OCI-LY1 (cell line): Measurements from ENCODE around the gene CCDC40.
"Not testable (repeated sequence)": the region's sequence is repeated elsewhere in the genome, so short reads cannot be mapped to it uniquely, and the experiment has no call there.

Experiments used
- H2AFZ ChIP-seq: fragments of 200-600 bp; sonication (generic), shearing (Covaris generic); 2 replicates; pipeline ENCODE4 v1.6.0; 2014; ENCODE audit warnings: antibody characterized with exemption, mild to moderate bottlenecking, low read length
- H3F3A ChIP-seq: fragments of 200-600 bp; sonication (generic), shearing (Covaris generic); 2 replicates; pipeline ENCODE4 v1.6.0; 2014; ENCODE audit warnings: mild to moderate bottlenecking, antibody characterized with exemption, low read length, moderate library complexity; ENCODE audit not compliant: insufficient read depth
- H3K27ac ChIP-seq: fragments of 200-600 bp; sonication (generic); 2 replicates; pipeline ENCODE4 v1.5.1; 2014; ENCODE audit warnings: low read length, mixed run types, mild to moderate bottlenecking, low read depth; ENCODE audit not compliant: poor library complexity, severe bottlenecking
- H3K27me3 ChIP-seq: fragments of 200-600 bp; sonication (generic); 2 replicates; pipeline ENCODE4 v1.6.0; 2014; ENCODE audit warnings: antibody characterized with exemption, mild to moderate bottlenecking, low read length, moderate library complexity; ENCODE audit not compliant: insufficient read depth
- H3K36me3 ChIP-seq: fragments of 200-600 bp; sonication (generic); 2 replicates; pipeline ENCODE4 v1.6.1; 2014; ENCODE audit warnings: mild to moderate bottlenecking, antibody characterized with exemption, low read length, moderate library complexity, mixed read lengths; ENCODE audit not compliant: insufficient read depth
- H3K4me1 ChIP-seq: fragments of 200-600 bp; sonication (generic); 2 replicates; pipeline ENCODE4 v1.5.1; 2014; ENCODE audit warnings: mild to moderate bottlenecking, low read length, moderate library complexity; ENCODE audit not compliant: insufficient read depth, severe bottlenecking
- H3K4me2 ChIP-seq: fragments of 200-600 bp; sonication (generic), shearing (Covaris generic); 2 replicates; pipeline ENCODE4 v1.6.1; 2014; ENCODE audit warnings: low read length
- H3K4me3 ChIP-seq: fragments of 200-600 bp; sonication (generic); 2 replicates; pipeline ENCODE4 v1.5.1; 2014; ENCODE audit warnings: low read length, low read depth, mild to moderate bottlenecking, mixed read lengths; ENCODE audit not compliant: poor library complexity, severe bottlenecking
- H3K79me2 ChIP-seq: fragments of 200-600 bp; shearing (Covaris generic); 2 replicates; pipeline ENCODE4 v1.6.1; 2016; ENCODE audit warnings: mixed run types, low read length, mixed read lengths; ENCODE audit not compliant: insufficient read depth
- H3K9ac ChIP-seq: fragments of 200-600 bp; sonication (generic), shearing (Covaris generic); 2 replicates; pipeline ENCODE4 v1.6.1; 2014; ENCODE audit warnings: mild to moderate bottlenecking, low read length, mixed read lengths
- H3K9me2 ChIP-seq: fragments of 200-600 bp; sonication (generic), shearing (Covaris generic); 2 replicates; pipeline ENCODE4 v1.6.1; 2014; ENCODE audit warnings: low read depth, mild to moderate bottlenecking, low read length, mixed read lengths
- H3K9me3 ChIP-seq: fragments of 200-600 bp; shearing (Covaris generic); 2 replicates; pipeline ENCODE4 v1.6.1; 2014; ENCODE audit warnings: low read length, mixed read lengths
- H4K20me1 ChIP-seq: fragments of 200-600 bp; sonication (generic), shearing (Covaris generic); 2 replicates; pipeline ENCODE4 v1.6.0; 2016; ENCODE audit warnings: mild to moderate bottlenecking, low read length; ENCODE audit not compliant: insufficient read depth
- CTCF ChIP-seq: fragments of 200-600 bp; sonication (generic), shearing (Covaris generic); IDR thresholded peaks from 2 replicates; pipeline ENCODE4 v1.5.1; 2017; ENCODE audit warnings: mild to moderate bottlenecking, antibody characterized with exemption, low read length, moderate library complexity, mixed read lengths
- EZH2 ChIP-seq: fragments of 200-600 bp; sonication (generic), shearing (Covaris generic); IDR thresholded peaks from 2 replicates; pipeline ENCODE4 v1.8.0; 2017; ENCODE audit warnings: borderline replicate concordance, mixed run types, mild to moderate bottlenecking, antibody characterized with exemption, low read length, moderate library complexity, mixed read lengths

The CCDC40 gene

GRCh38 chr17:79991924-79992648, 44.4 kb upstream of the CCDC40 start:
- Histone ChIP-seq H3K36me3 (no peaks in the 10 kb centered on the region), H3K4me1 (peaks cover 6% of the 10 kb centered on the region), H3K27me3 (0 out of 2 replicates have a peak, but pooled peaks cover 2% of the 10 kb centered on the region), H3F3A (no peaks in the 10 kb centered on the region), H3K79me2 (no peaks in the 10 kb centered on the region), H3K4me2 (no peak overlapping the region), H4K20me1 (no peaks in the 10 kb centered on the region), H3K9me3 (no peaks in the 10 kb centered on the region), H2AFZ (no peak overlapping the region), H3K4me3 (no peak overlapping the region), H3K9ac (no peak overlapping the region), H3K27ac (no peak overlapping the region), H3K9me2 (no peaks in the 10 kb centered on the region)
- no peak for TF ChIP-seq CTCF
- no peak for TF ChIP-seq EZH2

GRCh38 chr17:79992649-79993389, 43.6 kb upstream of the CCDC40 start:
- no peaks in the 10 kb centered on the region for H3F3A ChIP-seq
- no peak overlapping the region for H3K4me3 ChIP-seq
- H3K79me2 ChIP-seq = no peaks in the 10 kb centered on the region
- H2AFZ ChIP-seq = no peak overlapping the region
- H3K36me3 ChIP-seq = no peaks in the 10 kb centered on the region
- H3K9ac ChIP-seq = no peak overlapping the region
- 0 out of 2 replicates have a peak, but pooled peaks cover 2% of the 10 kb centered on the region for H3K27me3 ChIP-seq
- TF ChIP-seq EZH2 (no peak), CTCF (no peak)
- no peak overlapping the region for H3K27ac ChIP-seq
- no peaks in the 10 kb centered on the region for H4K20me1 ChIP-seq
- H3K9me2 ChIP-seq = no peaks in the 10 kb centered on the region
- H3K4me2 ChIP-seq = no peak overlapping the region
- H3K4me1 ChIP-seq = peaks cover 6% of the 10 kb centered on the region
- no peaks in the 10 kb centered on the region for H3K9me3 ChIP-seq

GRCh38 chr17:79993390-79994227, 42.8 kb upstream of the CCDC40 start:
- TF ChIP-seq EZH2 = no peak
- no peak for TF ChIP-seq CTCF
- Histone ChIP-seq H3K9me2 (no peaks in the 10 kb centered on the region), H2AFZ (no peak overlapping the region), H4K20me1 (no peaks in the 10 kb centered on the region), H3K4me2 (no peak overlapping the region), H3K27ac (no peak overlapping the region), H3K4me1 (peaks cover 6% of the 10 kb centered on the region), H3K9ac (no peak overlapping the region), H3F3A (no peaks in the 10 kb centered on the region), H3K36me3 (no peaks in the 10 kb centered on the region), H3K4me3 (no peak overlapping the region), H3K9me3 (no peaks in the 10 kb centered on the region), H3K79me2 (no peaks in the 10 kb centered on the region), H3K27me3 (0 out of 2 replicates have a peak, but pooled peaks cover 2% of the 10 kb centered on the region)

- H3K79me2 ChIP-seq, H3K9ac ChIP-seq, H3K4me1 ChIP-seq, H3K9me2 ChIP-seq, H3K27ac ChIP-seq, H3K27me3 ChIP-seq, H4K20me1 ChIP-seq, H3K4me3 ChIP-seq, H2AFZ ChIP-seq, H3F3A ChIP-seq, H3K9me3 ChIP-seq, H3K36me3 ChIP-seq, H3K4me2 ChIP-seq: not testable (repeated sequence)
Measured at GRCh38 chr17:79994228-79994569, 42.2 kb upstream of the CCDC40 start.
